Right lobe of liver (tissue), 6 donors: ENCODE measurements around the gene FGF14. TPM values are rescaled to one million over a fixed set of nuclear protein-coding genes. Genes with fewer than 3 reads are reported as not detected.

Experiments
- ATAC-seq, 4 donors: fragments of 200-7000 bp; cut with Tn5 transposase; one replicate each; pipeline ENCODE4 v1.9.1; 2020; ENCODE audit warnings: mild to moderate bottlenecking in 4 of 4, moderate library complexity in 4 of 4
- DNase-seq, 3 donors: peaks; one replicate each; pipeline ENCODE4 v3.0.0-alpha.2; 2020
- H3K27ac ChIP-seq, 3 donors: fragments of 200-600 bp; one replicate each; pipeline ENCODE4 v1.8.0; 2022
- H3K27me3 ChIP-seq, 2 donors: fragments of 200-600 bp; one replicate each; pipeline ENCODE4 v1.8.0; 2022
- H3K36me3 ChIP-seq, 4 donors: fragments of 200-600 bp; sonication (generic) in 1 of 4; one replicate each; pipeline versions ENCODE4 v1.5.1 to v1.8.0; 2017 to 2022; ENCODE audit warnings: control low read depth in 1 of 4
- H3K4me1 ChIP-seq, 4 donors: fragments of 200-600 bp; sonication (generic) in 1 of 4; one replicate each; pipeline versions ENCODE4 v1.5.1 to v1.8.0; 2017 to 2022; ENCODE audit warnings: control low read depth in 1 of 4
- H3K4me3 ChIP-seq, 3 donors: fragments of 200-600 bp; one replicate each; pipeline ENCODE4 v1.8.0; 2022
- H3K9me3 ChIP-seq, 4 donors: fragments of 200-600 bp; sonication (generic) in 1 of 4; one replicate each; pipeline versions ENCODE4 v1.5.1 to v1.8.0; 2017 to 2022; ENCODE audit warnings: control low read depth in 1 of 4
- CTCF ChIP-seq, 4 donors: fragments of 200-600 bp in 3 of 4; fragments of 450-650 bp in 1 of 4; IDR thresholded peaks; one replicate each; pipeline versions ENCODE4 v1.5.1 to v1.8.0; 2016 to 2022; ENCODE audit warnings: antibody characterized with exemption in 4 of 4, mild to moderate bottlenecking in 2 of 4
- POLR2A ChIP-seq: fragments of 450-650 bp; IDR thresholded peaks from one replicate; pipeline ENCODE4 v1.6.1; 2017; ENCODE audit warnings: antibody characterized with exemption, mild to moderate bottlenecking
- WGBS: methylation state at CpG from one replicate; pipeline ENCODE4 v1.1.6; 2018; ENCODE audit warnings: low coverage, low lambda C conversion rate; ENCODE audit not compliant: insufficient coverage; ENCODE audit errors: missing lambda C conversion rate; 5-methylcytosine and 5-hydroxymethylcytosine counted together
- intact Hi-C, 2 donors: fragments of 100-400 bp; cut with DNase I; formaldehyde crosslinking; loops; one replicate each; pipeline versions ENCODE4 v1.11.2 to v1.14.1; 2022
- total RNA-seq, 6 experiments: library from RNA; depleted of rRNA in 2 of 6; stranded (reverse); fragments of >200 nt in 2 of 6; fragmentation: NEBNext Ultra II Directional in 3 of 6; extraction: Animal tissue kit (Norgen Biotek cat#: 25700) in 3 of 6; gene quantifications; one replicate each; pipeline versions ENCODE4 v1.1.0 to v1.2.4, GENCODE V29; 2016 to 2023
- donor health status: DM: no; HTN: yes; CAD: no.
- donor health status: DM: no; HTN: no; CAD: no.
- donor health status: DM: no; HTN: no; CAD: no.
- donor health status: DM: no; HTN: yes; CAD: no.
- donor health status: DM: no; HTN: yes; CAD: no.

Gene FGF14
- total RNA-seq, 6 experiments from 2014 or later = 0.42 to 6.3 (median 1.2) TPM

- ATAC-seq (no peak), DNase-seq (no peak)
- H3K4me1 ChIP-seq = no peaks in the 10 kb centered on the region
- H3K36me3 ChIP-seq = no peaks in the 10 kb centered on the region
- no peaks in the 10 kb centered on the region for H3K27me3 ChIP-seq
- no peak overlapping the region for H3K27ac ChIP-seq
- WGBS = 75% methylated on average over 4 of the region's 4 CpGs
- H3K9me3 ChIP-seq = no peaks in the 10 kb centered on the region
- intact Hi-C loops = no loop called here
- no peak for TF ChIP-seq CTCF (IDR thresholded peaks at IDR 0.05)
- TF ChIP-seq POLR2A = no peak
- no peak overlapping the region for H3K4me3 ChIP-seq
These were observed 279.7 kb downstream of the FGF14 start for GRCh38 chr13:102122147-102122546.

- DNase-seq (no peak), ATAC-seq (no peak)
- no peak overlapping the region for H3K27ac ChIP-seq
- H3K27me3 ChIP-seq = no peaks in the 10 kb centered on the region
- H3K4me3 ChIP-seq = no peak overlapping the region
- H3K36me3 ChIP-seq = no peaks in the 10 kb centered on the region
- H3K9me3 ChIP-seq = no peaks in the 10 kb centered on the region
- TF ChIP-seq POLR2A (no peak), CTCF (IDR thresholded peaks at IDR 0.05) (no peak)
- no peaks in the 10 kb centered on the region for H3K4me1 ChIP-seq
- WGBS = 47% methylated on average over 7 of the region's 7 CpGs
- intact Hi-C loops = no loop called here
These were observed 284.5 kb downstream of the FGF14 start for GRCh38 chr13:102117175-102117831.

GRCh38 chr13:102103469-102103868 is 298.4 kb downstream of the FGF14 start:
- Histone ChIP-seq H3K9me3 (no peaks in the 10 kb centered on the region), H3K27me3 (no peaks in the 10 kb centered on the region), H3K27ac (no peak overlapping the region), H3K36me3 (no peaks in the 10 kb centered on the region), H3K4me3 (no peak overlapping the region), H3K4me1 (no peaks in the 10 kb centered on the region)
- ATAC-seq (no peak), DNase-seq (no peak)
- WGBS = 33% methylated on average over 2 of the region's 3 CpGs
- no peak for TF ChIP-seq POLR2A
- no peak for TF ChIP-seq CTCF (IDR thresholded peaks at IDR 0.05)
- intact Hi-C loops = no loop called here

- no peak overlapping the region for H3K4me3 ChIP-seq
- TF ChIP-seq CTCF (IDR thresholded peaks at IDR 0.05) (no peak), POLR2A (no peak)
- ATAC-seq = no peak
- no peak for DNase-seq
- H3K27ac ChIP-seq = no peak overlapping the region
- WGBS = no CpG with 5 or more reads among the region's 3 CpGs
- H3K4me1 ChIP-seq = no peaks in the 10 kb centered on the region
- intact Hi-C loops = no loop called here
- H3K27me3 ChIP-seq = no peaks in the 10 kb centered on the region
- no peaks in the 10 kb centered on the region for H3K36me3 ChIP-seq
- no peaks in the 10 kb centered on the region for H3K9me3 ChIP-seq
These were observed 301.6 kb downstream of the FGF14 start for GRCh38 chr13:102100234-102100633.
